H1 (cell line): ENCODE data around the gene NDUFS7.

Experiments used
- CTCF ChIP-seq, 3 experiments: IDR thresholded peaks; 1 replicate in 2 of 3; 2 replicates in 1 of 3; pipeline versions ENCODE4 v1.5.1 to v1.6.1; 2011; ENCODE audit warnings: low read length in 3 of 3, mild to moderate bottlenecking in 3 of 3, inconsistent platforms in 2 of 3, low read depth in 1 of 3, moderate library complexity in 1 of 3; ENCODE audit not compliant: insufficient read depth in 1 of 3; ENCODE audit errors: control extremely low read depth in 1 of 3
- EZH2 ChIP-seq: fragments of 200-600 bp; sonication (generic); IDR thresholded peaks from 2 replicates; pipeline ENCODE4 v1.7.1; 2012; ENCODE audit warnings: low read depth, mild to moderate bottlenecking, moderate library complexity, low read length, inconsistent platforms; ENCODE audit not compliant: severe bottlenecking
- POLR2A ChIP-seq, 2 experiments: IDR thresholded peaks; 1 replicate in 1 of 2; 2 replicates in 1 of 2; pipeline ENCODE4 v1.6.1; 2011; ENCODE audit warnings: low read depth in 2 of 2, low read length in 2 of 2, mild to moderate bottlenecking in 2 of 2; ENCODE audit errors: control extremely low read depth in 1 of 2
- RNF2 ChIP-seq: fragments of 200-900, 300-1000 bp; sonication (generic); IDR thresholded peaks from 2 replicates; pipeline ENCODE4 v1.7.1; 2016; ENCODE audit warnings: borderline replicate concordance, low read depth, mild to moderate bottlenecking, antibody characterized with exemption, low read length; ENCODE audit not compliant: poor library complexity, severe bottlenecking; ENCODE audit errors: missing control alignments
- RXRA ChIP-seq: IDR thresholded peaks from 2 replicates; pipeline ENCODE4 v1.6.1; 2011; ENCODE audit warnings: low read depth, mild to moderate bottlenecking, low read length, moderate library complexity; ENCODE audit not compliant: insufficient read depth
- SIN3A ChIP-seq, 2 experiments: IDR thresholded peaks in 1 of 2; conservative IDR thresholded peaks in 1 of 2; 2 replicates each; pipeline ENCODE4 v1.6.1; 2011 to 2012; ENCODE audit warnings: low read length in 2 of 2, improper control_type of control experiment in 1 of 2, low read depth in 1 of 2, mild to moderate bottlenecking in 1 of 2

GRCh38 chr19:1435378-1435989, 51.8 kb downstream of the NDUFS7 start:
- no peak for TF ChIP-seq EZH2
- no peak for TF ChIP-seq CTCF (IDR thresholded peaks at IDR 0.05; ENCODE audit: control extremely low read depth in 1 of 3, insufficient read depth in 1 of 3, low read depth in 1 of 3, low read length in 3 of 3)
- TF ChIP-seq RNF2 = no peak
- no peak for TF ChIP-seq SIN3A (conservative IDR thresholded peaks at IDR 0.05 in 1 of 2, IDR thresholded peaks at IDR 0.05 in 1 of 2; ENCODE audit: low read depth in 1 of 2, low read length in 2 of 2)
- no peak for TF ChIP-seq RXRA
- no peak for TF ChIP-seq POLR2A (IDR thresholded peaks at IDR 0.05; ENCODE audit: control extremely low read depth in 1 of 2, low read depth in 2 of 2, low read length in 2 of 2)
